SHP77 (cell line): ENCODE results near the gene SLC22A4.

Source experiments
- DNase-seq, 2 experiments: peaks; one replicate each; lab custom pipeline; 2025; lab: John Stamatoyannopoulos, UW

SLC22A4 gene

GRCh38 chr5:132300577-132301343 is 6.6 kb downstream of the SLC22A4 start:
- no peak for DNase-seq

GRCh38 chr5:132301344-132302271 is 7.4 kb downstream of the SLC22A4 start:
- no peak for DNase-seq

GRCh38 chr5:132302413-132302812 is 8.2 kb downstream of the SLC22A4 start:
- DNase-seq = no peak

GRCh38 chr5:132303589-132303988 is 9.4 kb downstream of the SLC22A4 start:
- DNase-seq = no peak

- DNase-seq = no peak
Measured at GRCh38 chr5:132305420-132305819, 11.2 kb downstream of the SLC22A4 start.

GRCh38 chr5:132308701-132309100 is 14.5 kb downstream of the SLC22A4 start:
- no peak for DNase-seq

- DNase-seq = no peak
Measured at GRCh38 chr5:132309679-132310078, 15.5 kb downstream of the SLC22A4 start.

- no peak for DNase-seq
Measured at GRCh38 chr5:132310141-132310834, 16.1 kb downstream of the SLC22A4 start.

GRCh38 chr5:132313366-132313765 is 19.2 kb downstream of the SLC22A4 start:
- no peak for DNase-seq

- no peak for DNase-seq
Measured at GRCh38 chr5:132313961-132314432, 19.8 kb downstream of the SLC22A4 start.

GRCh38 chr5:132315529-132316067 is 21.4 kb downstream of the SLC22A4 start:
- no peak for DNase-seq

GRCh38 chr5:132319975-132320374 is 25.8 kb downstream of the SLC22A4 start:
- DNase-seq = no peak

GRCh38 chr5:132321109-132321721 is 27.0 kb downstream of the SLC22A4 start:
- DNase-seq = no peak

- DNase-seq = no peak
Measured at GRCh38 chr5:132322266-132322665, 28.1 kb downstream of the SLC22A4 start.

GRCh38 chr5:132323202-132323601 is 29.0 kb downstream of the SLC22A4 start:
- no peak for DNase-seq

GRCh38 chr5:132325691-132326090 is 31.5 kb downstream of the SLC22A4 start:
- no peak for DNase-seq

GRCh38 chr5:132327252-132327955 is 33.2 kb downstream of the SLC22A4 start:
- DNase-seq = no peak

GRCh38 chr5:132334812-132335211 is 40.6 kb downstream of the SLC22A4 start:
- peak in 1 of 2 experiments; percentile 5 for DNase-seq

GRCh38 chr5:132335402-132335801 is 41.2 kb downstream of the SLC22A4 start:
- no peak for DNase-seq

GRCh38 chr5:132339502-132339901 is 45.3 kb downstream of the SLC22A4 start:
- DNase-seq = no peak
